ENCODE results near the gene LIN9.

- TF ChIP-seq EP300 (IDR thresholded peaks at IDR 0.05): no peak
- no peak for TF ChIP-seq CTCF (IDR thresholded peaks at IDR 0.05)
- TF ChIP-seq POLR2A (IDR thresholded peaks at IDR 0.05): no peak
Measured at GRCh38 chr1:226342656-226343055, 33.7 kb upstream of the LIN9 start.

All from upper lobe of left lung (tissue), 4 donors.